GM10248 (cell line): ENCODE data around the gene CDKL4.
"Not testable (repeated sequence)": the region's sequence is repeated elsewhere in the genome, so short reads cannot be mapped to it uniquely, and the experiment has no call there.

ENCODE experiments used
- CTCF ChIA-PET: fragments of 300-600 bp; sonication (Branson Sonifier 250); formaldehyde crosslinking; extraction: SDS; loops from one replicate; lab custom pipeline; 2021; ENCODE audit warnings: antibody characterized with exemption; lab: Yijun Ruan, JAX
- POLR2A ChIA-PET: fragments of 350-650 bp; sonication (Branson Sonifier 250); formaldehyde crosslinking; extraction: SDS; loops from one replicate; lab custom pipeline; 2020; ENCODE audit warnings: antibody characterized with exemption; lab: Yijun Ruan, JAX
- DNase-seq: peaks from one replicate; pipeline ENCODE4 v3.0.0; 2012; ENCODE audit errors: extremely low spot score
- CTCF ChIP-seq: IDR thresholded peaks from 2 replicates; pipeline ENCODE4 v1.5.1; 2012; ENCODE audit warnings: mild to moderate bottlenecking, low read depth; ENCODE audit errors: extremely low read depth, missing control alignments, control extremely low read depth

Gene CDKL4

GRCh38 chr2:39215545-39215944 is 28.2 kb downstream of the CDKL4 start:
- ChIA-PET CTCF (interaction anchor here (1.0 to 1.7 kb wide), 2 partner anchors 12 to 14 kb away, joined by 3 to 4 read pairs; no protein-coding TSS in a partner anchor), POLR2A (no interaction called here)
- DNase-seq: no peak

GRCh38 chr2:39213015-39213414 is 30.8 kb downstream of the CDKL4 start:
- CTCF ChIA-PET: interaction anchor here (1.5 to 3.4 kb wide), 3 partner anchors 17 to 45 kb away, joined by 4 to 11 read pairs (median 4); no protein-coding TSS in a partner anchor

More at GRCh38 chr2:39215545-39215944, 28.2 kb downstream of the CDKL4 start:
- no peak for TF ChIP-seq CTCF

GRCh38 chr2:39210846-39211245 is 32.9 kb downstream of the CDKL4 start:
- ChIA-PET CTCF (interaction anchor here (1.1 to 3.4 kb wide), 5 partner anchors 9 to 35 kb away, joined by 3 to 11 read pairs (median 5); no protein-coding TSS in a partner anchor), POLR2A (no interaction called here)
- no peak for DNase-seq
- no peak for TF ChIP-seq CTCF

More at GRCh38 chr2:39213015-39213414, 30.8 kb downstream of the CDKL4 start:
- no peak for DNase-seq
- POLR2A ChIA-PET: no interaction called here
- no peak for TF ChIP-seq CTCF

GRCh38 chr2:39203382-39203781 is 40.4 kb downstream of the CDKL4 start:
- ChIA-PET CTCF (interaction anchor here (1.2 to 1.8 kb wide), 3 partner anchors 11 to 256 kb away, joined by 4 to 6 read pairs (median 5); no protein-coding TSS in a partner anchor), POLR2A (no interaction called here)
- TF ChIP-seq CTCF: no peak
- no peak for DNase-seq

- DNase-seq: no peak
- CTCF ChIA-PET: interaction anchor here (1.0 to 2.0 kb wide), 6 partner anchors 8 to 255 kb away, joined by 3 to 7 read pairs (median 4); no protein-coding TSS in a partner anchor
- POLR2A ChIA-PET: no interaction called here
- TF ChIP-seq CTCF: no peak
Observed at GRCh38 chr2:39202639-39203369, 41.0 kb downstream of the CDKL4 start.

GRCh38 chr2:39197003-39197402 is 46.8 kb downstream of the CDKL4 start:
- POLR2A ChIA-PET, DNase-seq, CTCF ChIA-PET: not testable (repeated sequence)

GRCh38 chr2:39194686-39195085 is 49.1 kb downstream of the CDKL4 start:
- ChIA-PET POLR2A (no interaction called here), CTCF (interaction anchor here (0.7 to 1.7 kb wide), 7 partner anchors 10 to 45 kb away, joined by 3 to 4 read pairs (median 4); no protein-coding TSS in a partner anchor)
- no peak for DNase-seq
- no peak for TF ChIP-seq CTCF
